AG09309 (cell line): ENCODE measurements around the gene CCDC102A.

Experiments
- DNase-seq: peaks from one replicate; pipeline ENCODE4 v3.0.0-alpha.2; 2010; ENCODE audit warnings: low read depth
- H3K4me3 ChIP-seq: 2 replicates; pipeline ENCODE4 v1.5.1; 2011; ENCODE audit warnings: mild to moderate bottlenecking, low read depth, low read length, moderate library complexity; ENCODE audit not compliant: control insufficient read depth
- CTCF ChIP-seq: IDR thresholded peaks from 2 replicates; pipeline ENCODE4 v1.5.1; 2011; ENCODE audit warnings: mild to moderate bottlenecking, low read depth, low read length, inconsistent platforms; ENCODE audit not compliant: insufficient read depth, control insufficient read depth; ENCODE audit errors: missing control alignments

Gene CCDC102A

GRCh38 chr16:57537194-57537505 lies 779 bp upstream of the CCDC102A start:
- TF ChIP-seq CTCF: no peak
- no peak for DNase-seq
- H3K4me3 ChIP-seq: peak overlapping the region; percentile 60

GRCh38 chr16:57535680-57536305 lies 578 bp downstream of the CCDC102A start:
- no peak for TF ChIP-seq CTCF
- H3K4me3 ChIP-seq: peak overlapping the region; percentile 81
- DNase-seq: peak; percentile 52

GRCh38 chr16:57534881-57535658 lies 1.3 kb downstream of the CCDC102A start:
- peak overlapping the region; percentile 81 for H3K4me3 ChIP-seq
- no peak for DNase-seq
- no peak for TF ChIP-seq CTCF

GRCh38 chr16:57534337-57534880 lies 2.0 kb downstream of the CCDC102A start:
- H3K4me3 ChIP-seq: no peak overlapping the region
- no peak for TF ChIP-seq CTCF
- DNase-seq: no peak

GRCh38 chr16:57533431-57534336 lies 2.7 kb downstream of the CCDC102A start:
- no peak overlapping the region for H3K4me3 ChIP-seq
- DNase-seq: no peak
- TF ChIP-seq CTCF: no peak

- no peak for TF ChIP-seq CTCF
- DNase-seq: no peak
- no peak overlapping the region for H3K4me3 ChIP-seq
Observed at GRCh38 chr16:57532266-57532625, 4.1 kb downstream of the CCDC102A start.
